ENCODE data around the gene KTN1. TPM values are rescaled to one million over a fixed set of nuclear protein-coding genes. Genes with fewer than 3 reads are reported as not detected.

Gene KTN1
- polyA plus RNA-seq, 1 donor from 2014 or later = 95.0 TPM

DNA sequence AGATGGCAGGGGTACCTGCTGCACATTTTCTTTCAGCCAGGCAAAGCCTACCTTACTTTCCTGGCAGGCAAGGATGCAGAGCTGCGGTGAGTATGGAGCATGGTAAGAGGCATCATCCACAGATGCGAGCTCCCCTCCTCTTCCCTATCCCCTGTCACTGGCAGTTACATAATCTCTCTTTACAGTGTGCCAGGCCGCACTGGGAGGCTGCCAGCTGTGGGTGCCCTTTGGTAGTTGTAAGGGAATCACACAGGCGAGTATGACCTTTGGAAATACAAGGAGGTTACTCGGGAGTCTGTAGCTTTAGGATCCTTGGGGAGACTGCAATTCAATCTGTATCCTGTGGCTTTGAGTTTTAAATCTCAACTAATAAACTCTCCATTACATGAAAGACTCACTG, 132.5 kb downstream of the KTN1 start:
- Histone ChIP-seq H3K36me3 (ENCODE audit: insufficient read depth, low read length) (no peaks in the 10 kb centered on the region), H3K9me3 (ENCODE audit: low read length) (no peaks in the 10 kb centered on the region), H3K4me3 (ENCODE audit: low read length) (no peak overlapping the region), H2AFZ (ENCODE audit: low read depth, low read length) (no peak overlapping the region), H3K79me2 (replicated peaks; ENCODE audit: insufficient read depth, low read length) (no peaks in the 10 kb centered on the region), H3K27ac (ENCODE audit: low read length) (no peak overlapping the region), H3K9ac (ENCODE audit: low read length) (no peak overlapping the region), H3F3A (ENCODE audit: insufficient read depth, low read length, poor library complexity, severe bottlenecking) (no peaks in the 10 kb centered on the region), H3K9me2 (ENCODE audit: insufficient read depth, low read length) (no peaks in the 10 kb centered on the region), H4K20me1 (ENCODE audit: insufficient read depth) (no peaks in the 10 kb centered on the region), H3K27me3 (ENCODE audit: insufficient read depth, low read depth, low read length) (no peaks in the 10 kb centered on the region), H3K4me2 (ENCODE audit: low read length) (no peak overlapping the region)
- no peak for TF ChIP-seq MXI1 (conservative IDR thresholded peaks at IDR 0.05; ENCODE audit: poor library complexity, severe bottlenecking)
- TF ChIP-seq RAD21 (conservative IDR thresholded peaks at IDR 0.05) = no peak
- no peak for TF ChIP-seq EZH2 (IDR thresholded peaks at IDR 0.05; ENCODE audit: borderline replicate concordance, insufficient read depth, low read length, poor library complexity, severe bottlenecking)
- no peak for TF ChIP-seq SMC3 (conservative IDR thresholded peaks at IDR 0.05; ENCODE audit: poor library complexity)
- TF ChIP-seq EP300 (conservative IDR thresholded peaks at IDR 0.05; ENCODE audit: poor library complexity, severe bottlenecking) = no peak
- TF ChIP-seq, protein P1, sequence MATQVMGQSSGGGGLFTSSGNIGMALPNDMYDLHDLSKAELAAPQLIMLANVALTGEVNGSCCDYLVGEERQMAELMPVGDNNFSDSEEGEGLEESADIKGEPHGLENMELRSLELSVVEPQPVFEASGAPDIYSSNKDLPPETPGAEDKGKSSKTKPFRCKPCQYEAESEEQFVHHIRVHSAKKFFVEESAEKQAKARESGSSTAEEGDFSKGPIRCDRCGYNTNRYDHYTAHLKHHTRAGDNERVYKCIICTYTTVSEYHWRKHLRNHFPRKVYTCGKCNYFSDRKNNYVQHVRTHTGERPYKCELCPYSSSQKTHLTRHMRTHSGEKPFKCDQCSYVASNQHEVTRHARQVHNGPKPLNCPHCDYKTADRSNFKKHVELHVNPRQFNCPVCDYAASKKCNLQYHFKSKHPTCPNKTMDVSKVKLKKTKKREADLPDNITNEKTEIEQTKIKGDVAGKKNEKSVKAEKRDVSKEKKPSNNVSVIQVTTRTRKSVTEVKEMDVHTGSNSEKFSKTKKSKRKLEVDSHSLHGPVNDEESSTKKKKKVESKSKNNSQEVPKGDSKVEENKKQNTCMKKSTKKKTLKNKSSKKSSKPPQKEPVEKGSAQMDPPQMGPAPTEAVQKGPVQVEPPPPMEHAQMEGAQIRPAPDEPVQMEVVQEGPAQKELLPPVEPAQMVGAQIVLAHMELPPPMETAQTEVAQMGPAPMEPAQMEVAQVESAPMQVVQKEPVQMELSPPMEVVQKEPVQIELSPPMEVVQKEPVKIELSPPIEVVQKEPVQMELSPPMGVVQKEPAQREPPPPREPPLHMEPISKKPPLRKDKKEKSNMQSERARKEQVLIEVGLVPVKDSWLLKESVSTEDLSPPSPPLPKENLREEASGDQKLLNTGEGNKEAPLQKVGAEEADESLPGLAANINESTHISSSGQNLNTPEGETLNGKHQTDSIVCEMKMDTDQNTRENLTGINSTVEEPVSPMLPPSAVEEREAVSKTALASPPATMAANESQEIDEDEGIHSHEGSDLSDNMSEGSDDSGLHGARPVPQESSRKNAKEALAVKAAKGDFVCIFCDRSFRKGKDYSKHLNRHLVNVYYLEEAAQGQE (IDR thresholded peaks at IDR 0.05; ENCODE audit: borderline replicate concordance) = no peak
- TF ChIP-seq TAF1 (IDR thresholded peaks at IDR 0.05; ENCODE audit: low read depth) = no peak
- no peak for TF ChIP-seq POLR2AphosphoS5 (IDR thresholded peaks at IDR 0.05)
- TF ChIP-seq, protein P2, sequence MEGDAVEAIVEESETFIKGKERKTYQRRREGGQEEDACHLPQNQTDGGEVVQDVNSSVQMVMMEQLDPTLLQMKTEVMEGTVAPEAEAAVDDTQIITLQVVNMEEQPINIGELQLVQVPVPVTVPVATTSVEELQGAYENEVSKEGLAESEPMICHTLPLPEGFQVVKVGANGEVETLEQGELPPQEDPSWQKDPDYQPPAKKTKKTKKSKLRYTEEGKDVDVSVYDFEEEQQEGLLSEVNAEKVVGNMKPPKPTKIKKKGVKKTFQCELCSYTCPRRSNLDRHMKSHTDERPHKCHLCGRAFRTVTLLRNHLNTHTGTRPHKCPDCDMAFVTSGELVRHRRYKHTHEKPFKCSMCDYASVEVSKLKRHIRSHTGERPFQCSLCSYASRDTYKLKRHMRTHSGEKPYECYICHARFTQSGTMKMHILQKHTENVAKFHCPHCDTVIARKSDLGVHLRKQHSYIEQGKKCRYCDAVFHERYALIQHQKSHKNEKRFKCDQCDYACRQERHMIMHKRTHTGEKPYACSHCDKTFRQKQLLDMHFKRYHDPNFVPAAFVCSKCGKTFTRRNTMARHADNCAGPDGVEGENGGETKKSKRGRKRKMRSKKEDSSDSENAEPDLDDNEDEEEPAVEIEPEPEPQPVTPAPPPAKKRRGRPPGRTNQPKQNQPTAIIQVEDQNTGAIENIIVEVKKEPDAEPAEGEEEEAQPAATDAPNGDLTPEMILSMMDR (IDR thresholded peaks at IDR 0.05; ENCODE audit: poor library complexity, severe bottlenecking) = no peak

DNA sequence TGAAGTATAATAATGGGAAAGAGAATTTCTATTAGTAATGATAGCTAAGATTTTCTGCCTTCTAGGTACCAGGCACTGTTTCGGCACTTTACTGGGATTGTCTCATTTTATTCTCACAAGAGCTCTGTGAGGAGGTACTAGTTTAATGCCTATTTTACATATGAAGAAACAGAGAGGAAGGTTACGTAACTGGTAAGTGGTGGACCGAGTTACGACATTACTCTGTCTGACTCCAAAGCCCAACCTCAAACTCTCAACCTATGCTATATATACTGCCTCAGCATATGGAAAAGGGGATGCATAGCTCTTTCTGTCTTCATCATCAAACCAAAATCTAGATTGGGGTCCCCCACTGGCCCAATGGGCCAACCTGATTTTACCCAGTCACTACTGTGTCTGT, 133.5 kb downstream of the KTN1 start:
- Histone ChIP-seq H3K27me3 (ENCODE audit: insufficient read depth, low read depth, low read length) (no peaks in the 10 kb centered on the region), H3K9ac (ENCODE audit: low read length) (no peak overlapping the region), H3K9me3 (ENCODE audit: low read length) (no peaks in the 10 kb centered on the region), H2AFZ (ENCODE audit: low read depth, low read length) (no peak overlapping the region), H3K4me3 (ENCODE audit: low read length) (no peak overlapping the region), H3K9me2 (ENCODE audit: insufficient read depth, low read length) (no peaks in the 10 kb centered on the region), H3K36me3 (ENCODE audit: insufficient read depth, low read length) (no peaks in the 10 kb centered on the region), H3K4me2 (ENCODE audit: low read length) (no peak overlapping the region), H4K20me1 (ENCODE audit: insufficient read depth) (no peaks in the 10 kb centered on the region), H3K27ac (ENCODE audit: low read length) (no peak overlapping the region), H3F3A (ENCODE audit: insufficient read depth, low read length, poor library complexity, severe bottlenecking) (no peaks in the 10 kb centered on the region), H3K79me2 (replicated peaks; ENCODE audit: insufficient read depth, low read length) (no peaks in the 10 kb centered on the region)
- TF ChIP-seq RAD21 (conservative IDR thresholded peaks at IDR 0.05) (no peak), MXI1 (conservative IDR thresholded peaks at IDR 0.05; ENCODE audit: poor library complexity, severe bottlenecking) (no peak), POLR2AphosphoS5 (IDR thresholded peaks at IDR 0.05) (no peak), TAF1 (IDR thresholded peaks at IDR 0.05; ENCODE audit: low read depth) (no peak), EZH2 (IDR thresholded peaks at IDR 0.05; ENCODE audit: borderline replicate concordance, insufficient read depth, low read length, poor library complexity, severe bottlenecking) (no peak), SMC3 (conservative IDR thresholded peaks at IDR 0.05; ENCODE audit: poor library complexity) (no peak), EP300 (conservative IDR thresholded peaks at IDR 0.05; ENCODE audit: poor library complexity, severe bottlenecking) (no peak)
- TF ChIP-seq, protein P1 (IDR thresholded peaks at IDR 0.05; ENCODE audit: borderline replicate concordance) = no peak
- TF ChIP-seq, protein P2 (IDR thresholded peaks at IDR 0.05; ENCODE audit: poor library complexity, severe bottlenecking) = no peak

Measured in neural cell (in vitro differentiated cells).